AG20443 (cell line): ENCODE measurements around the gene FAM221A.
"Not testable (repeated sequence)": the region's sequence is repeated elsewhere in the genome, so short reads cannot be mapped to it uniquely, and the experiment has no call there.

Experiments
- DNase-seq: peaks from one replicate; pipeline ENCODE4 v3.0.0; 2012; ENCODE audit warnings: low spot score, mixed read lengths

FAM221A gene, protein sequence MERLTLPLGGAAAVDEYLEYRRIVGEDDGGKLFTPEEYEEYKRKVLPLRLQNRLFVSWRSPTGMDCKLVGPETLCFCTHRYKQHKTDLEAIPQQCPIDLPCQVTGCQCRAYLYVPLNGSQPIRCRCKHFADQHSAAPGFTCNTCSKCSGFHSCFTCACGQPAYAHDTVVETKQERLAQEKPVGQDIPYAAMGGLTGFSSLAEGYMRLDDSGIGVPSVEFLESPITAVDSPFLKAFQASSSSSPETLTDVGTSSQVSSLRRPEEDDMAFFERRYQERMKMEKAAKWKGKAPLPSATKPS

DNA sequence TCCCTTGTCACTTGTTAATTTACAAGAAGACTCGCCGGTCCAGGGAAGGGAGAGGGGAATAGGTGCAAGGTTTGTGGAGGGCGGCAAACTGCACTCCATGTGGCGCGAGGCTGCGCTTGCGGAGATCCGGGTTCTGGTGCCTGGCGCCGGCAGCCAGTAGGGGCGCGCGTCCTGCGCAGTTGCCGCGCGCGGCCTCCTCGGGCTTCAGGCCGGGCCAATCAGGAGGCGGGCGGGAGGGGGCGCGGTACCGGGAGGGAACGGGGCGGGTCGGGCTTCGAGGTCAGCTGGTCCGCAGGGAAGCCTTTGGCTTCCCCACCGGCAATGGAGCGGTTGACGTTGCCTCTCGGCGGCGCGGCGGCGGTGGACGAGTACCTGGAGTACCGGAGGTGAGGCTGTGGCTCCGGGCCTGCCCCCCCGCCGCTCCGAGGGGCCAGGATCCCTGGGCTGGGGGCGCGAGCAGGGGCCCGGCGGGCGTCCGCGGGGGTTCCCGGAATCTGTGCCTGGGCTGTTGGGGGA is at the start of gene FAM221A:
FAM221A (plus strand) TSS at position 302 of the 516 bp plus-strand sequence; CDS start at position 322, 20 bp downstream.
- peak; percentile 91 for DNase-seq

DNA sequence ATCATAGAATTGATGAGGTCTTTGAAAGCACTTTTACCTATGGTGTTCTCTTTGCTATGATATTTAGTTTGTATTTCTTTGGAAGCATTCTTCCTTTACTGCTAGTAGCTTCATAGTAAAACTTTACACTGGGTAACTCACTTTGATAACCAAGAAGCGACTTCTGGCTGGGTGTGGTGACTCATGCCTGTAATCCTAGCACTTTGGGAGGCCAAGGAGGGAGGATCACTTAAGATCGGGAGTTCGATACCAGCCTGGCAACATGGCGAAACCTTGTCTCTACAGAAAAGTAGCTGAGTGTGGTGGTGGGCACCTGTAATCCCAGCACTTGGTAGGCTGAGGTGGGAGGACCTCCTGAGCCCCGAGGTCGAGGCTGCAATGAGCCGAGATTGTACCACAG is 46.6 kb upstream of the FAM221A start:
- DNase-seq = no peak

DNA sequence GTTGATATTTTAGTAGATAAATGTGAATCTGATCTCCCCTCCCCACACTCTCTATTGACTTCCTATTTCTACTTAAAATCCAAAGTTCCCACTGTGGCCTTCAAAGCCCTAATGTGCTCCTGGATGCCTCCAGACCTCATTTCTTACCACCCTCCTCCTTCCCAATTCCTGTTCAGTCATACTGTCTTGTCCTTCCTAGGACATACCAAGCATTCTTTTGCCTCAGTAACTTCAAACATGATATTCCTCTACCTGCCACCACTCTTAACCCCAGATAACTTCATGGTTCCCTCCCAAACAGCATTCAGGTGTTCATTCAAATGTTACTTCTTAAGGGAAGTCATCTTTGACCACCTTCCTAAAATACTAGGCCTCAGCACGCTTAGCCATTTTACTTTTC is 34.2 kb upstream of the FAM221A start:
- DNase-seq = no peak

DNA sequence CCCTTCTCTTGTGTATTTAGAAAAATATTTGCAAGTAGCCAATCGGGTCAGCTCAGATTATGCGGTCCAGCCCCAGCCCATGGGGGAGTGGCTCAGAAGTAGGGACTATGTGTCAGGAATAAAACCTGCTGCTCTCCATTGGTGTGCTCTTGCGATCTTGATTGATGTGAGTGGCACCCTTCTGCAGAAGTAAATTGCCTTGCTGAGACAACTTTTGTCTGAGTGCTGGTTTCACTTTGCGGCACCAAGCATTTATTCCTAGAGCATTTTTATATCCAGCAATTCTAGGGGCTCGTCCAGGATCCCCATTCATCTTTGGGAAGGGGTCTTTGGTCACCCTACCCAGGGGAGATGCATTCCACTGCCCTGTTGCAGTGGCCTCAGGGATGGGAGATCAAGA is 26.1 kb upstream of the FAM221A start:
- DNase-seq = no peak

DNA sequence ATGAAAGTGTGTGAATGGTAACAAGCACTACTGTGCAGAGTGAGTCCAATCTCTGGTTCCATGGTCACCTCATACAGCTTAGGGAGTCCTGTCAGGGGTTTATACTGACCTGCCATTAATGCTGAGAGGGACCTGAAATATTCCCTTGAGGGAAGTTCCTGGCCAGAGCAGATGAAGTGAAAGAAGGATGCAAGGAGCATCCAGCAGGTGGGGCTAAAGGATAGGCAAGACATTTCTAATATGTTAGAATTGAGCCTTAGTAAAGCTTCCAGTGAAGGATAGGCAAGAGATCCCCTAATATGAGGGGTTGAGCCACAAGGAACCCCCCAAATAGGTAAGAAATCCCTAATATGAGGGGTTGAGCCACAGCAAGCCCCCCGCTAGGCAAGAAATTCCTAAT is 25.5 kb upstream of the FAM221A start:
- no peak for DNase-seq

DNA sequence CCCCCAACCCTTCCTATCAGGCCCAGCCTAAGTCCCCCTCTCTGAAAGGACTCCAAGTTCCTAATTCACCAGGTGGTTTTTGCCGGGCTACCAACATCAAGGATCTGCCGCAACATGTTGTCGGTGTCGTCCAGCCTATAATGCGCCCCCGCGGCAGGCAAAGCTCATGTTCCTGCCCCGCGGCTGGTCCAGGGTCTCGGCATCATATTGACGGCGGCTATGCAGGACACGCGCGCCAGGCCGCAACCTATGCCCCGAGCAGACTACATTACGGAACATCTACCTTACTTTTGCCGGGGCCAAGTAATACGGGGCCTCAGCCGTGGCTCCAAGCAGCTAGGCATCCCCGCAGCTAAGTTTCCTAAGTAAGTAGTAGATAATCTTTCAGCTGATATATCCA is 24.6 kb upstream of the FAM221A start:
- no peak for DNase-seq

DNA sequence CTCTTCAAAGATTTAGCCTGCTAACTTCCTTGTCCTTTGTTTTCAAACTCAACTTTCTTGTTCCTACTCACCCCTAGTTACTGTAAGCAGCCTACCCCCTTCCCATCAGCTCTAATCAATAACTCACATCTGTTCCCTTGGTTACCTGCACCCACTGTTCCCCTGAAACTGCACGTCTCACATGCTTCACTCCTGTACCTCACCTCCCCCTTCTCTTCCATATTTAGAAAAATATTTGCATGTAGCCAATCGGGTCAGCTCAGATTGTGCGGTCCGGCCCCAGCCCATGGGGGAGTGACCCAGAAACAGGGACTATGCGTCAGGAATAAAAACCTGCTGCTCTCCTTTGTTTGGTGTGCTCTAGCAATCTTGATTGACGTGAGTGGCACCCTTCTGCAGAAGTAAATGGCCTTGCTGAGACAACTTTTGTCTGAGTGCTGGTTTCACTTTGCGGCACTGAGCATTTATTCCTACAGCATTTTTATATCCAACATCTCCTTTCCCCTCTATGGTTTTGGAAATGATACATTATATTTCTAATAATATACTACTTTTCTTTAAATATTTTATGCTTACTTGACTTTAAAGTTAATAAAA is 21.1 kb upstream of the FAM221A start:
- DNase-seq = no peak

DNA sequence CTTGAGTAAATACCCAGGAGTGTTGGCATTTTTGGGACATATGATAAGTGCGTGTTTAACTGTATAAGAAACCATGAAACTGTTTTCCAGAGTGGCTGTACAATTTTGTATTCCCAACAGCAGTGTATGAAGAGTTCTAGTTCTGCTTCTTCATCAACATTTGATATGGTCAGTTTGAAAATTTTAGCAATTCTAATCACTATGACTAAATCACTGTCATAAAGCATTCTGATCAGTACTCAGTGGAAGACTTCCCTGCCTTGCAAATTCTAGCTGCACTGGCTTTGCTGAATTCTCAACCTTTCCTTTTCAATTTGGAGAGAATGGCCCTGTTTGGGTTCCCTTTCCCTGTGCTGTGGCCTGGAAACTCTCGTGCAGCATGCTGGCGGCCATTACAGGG is 18.6 kb upstream of the FAM221A start:
- no peak for DNase-seq

DNA sequence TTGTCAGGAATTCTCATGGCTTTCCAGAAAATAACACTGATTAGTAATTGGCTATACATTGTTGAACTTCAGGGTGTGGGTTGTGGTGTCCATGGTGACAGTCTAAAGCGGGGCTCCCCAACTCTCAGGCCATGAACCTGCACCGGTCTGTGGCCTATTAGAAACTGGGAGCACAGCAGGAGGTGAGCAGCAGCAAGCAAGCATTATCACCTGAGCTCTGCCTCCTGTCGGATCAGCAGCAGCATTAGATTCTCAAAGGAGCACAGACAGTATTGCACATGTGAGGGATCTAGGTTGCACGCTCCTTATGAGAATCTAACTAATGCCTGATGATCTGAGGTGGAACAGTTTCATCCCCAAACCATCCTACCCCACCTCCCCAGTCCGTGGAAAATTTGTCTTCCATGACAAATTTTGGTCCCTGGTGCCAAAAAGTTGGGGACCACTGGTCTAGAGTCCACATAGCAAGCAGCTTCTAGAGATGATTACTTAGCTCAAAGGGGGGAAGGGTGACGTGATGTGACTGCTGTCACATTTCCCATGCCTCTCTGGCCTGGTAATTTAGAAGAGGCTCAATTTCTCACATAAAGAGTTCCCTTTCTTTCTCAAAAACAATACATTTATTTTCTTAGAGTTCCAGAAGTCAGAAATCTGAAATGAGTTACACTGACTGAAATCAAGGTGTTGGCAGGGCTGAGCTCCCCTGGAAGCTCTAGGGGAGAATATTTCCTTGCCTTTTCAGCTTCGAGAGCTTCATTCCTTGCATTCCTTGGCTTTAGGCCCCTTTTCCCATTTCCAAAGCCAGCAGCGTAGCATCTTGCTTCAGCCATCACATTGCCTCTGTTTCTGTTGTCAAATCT is 17.6 kb upstream of the FAM221A start:
- peak; percentile 33 for DNase-seq

DNA sequence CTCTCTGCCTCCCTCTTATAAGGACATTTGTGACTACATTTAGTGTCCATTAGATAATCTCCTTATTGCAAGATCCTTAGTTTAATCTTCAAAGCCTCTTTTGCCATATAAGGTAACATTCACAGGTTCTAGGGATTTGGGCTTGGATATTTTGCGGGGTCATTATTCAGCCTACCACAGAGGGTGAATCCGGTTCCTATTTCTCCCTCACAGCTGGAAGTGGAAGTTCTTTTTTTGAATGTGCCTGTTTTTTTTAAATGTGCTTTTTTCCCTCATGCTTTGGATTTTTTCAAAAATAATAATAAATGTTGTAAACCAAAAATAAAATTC is 17.1 kb upstream of the FAM221A start:
- no peak for DNase-seq

DNA sequence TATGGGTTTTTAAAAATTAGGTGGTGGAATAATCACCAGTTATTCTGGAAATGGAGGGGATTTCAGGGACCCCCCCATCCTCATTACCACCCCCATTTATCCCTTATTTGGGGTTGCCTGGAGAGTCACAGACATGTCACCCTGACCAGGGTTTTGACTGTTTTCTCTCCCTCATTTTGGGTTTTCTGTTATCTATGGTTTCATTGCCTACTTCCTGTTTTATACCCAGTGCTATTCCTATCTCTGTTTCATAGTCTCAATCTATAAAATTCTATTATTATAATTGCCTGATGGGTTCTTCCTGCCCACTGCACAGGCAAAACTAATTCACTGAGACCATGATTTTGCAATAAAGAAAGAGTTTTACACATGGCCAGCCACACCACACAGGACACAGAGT is 15.9 kb upstream of the FAM221A start:
- DNase-seq = no peak

DNA sequence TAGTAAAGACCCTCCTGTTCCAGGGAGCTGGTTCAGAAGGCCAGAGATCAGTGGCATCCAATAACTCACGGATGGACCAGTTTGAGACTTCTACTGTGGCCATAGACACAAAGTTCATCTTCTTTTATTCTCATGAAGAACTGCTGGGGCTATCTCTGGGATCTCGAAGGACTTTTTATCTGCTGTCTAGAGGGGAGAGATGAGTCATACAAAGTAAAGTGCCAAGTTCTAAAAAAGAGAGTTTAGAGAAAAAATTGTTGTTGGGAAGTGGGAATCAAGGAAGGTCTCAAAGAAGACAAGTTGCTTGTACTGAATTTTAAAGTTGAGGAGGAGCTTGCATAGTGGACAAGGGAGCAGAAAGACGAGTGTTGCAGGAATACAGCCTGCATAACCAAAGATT is 8.0 kb upstream of the FAM221A start:
- DNase-seq = no peak

DNA sequence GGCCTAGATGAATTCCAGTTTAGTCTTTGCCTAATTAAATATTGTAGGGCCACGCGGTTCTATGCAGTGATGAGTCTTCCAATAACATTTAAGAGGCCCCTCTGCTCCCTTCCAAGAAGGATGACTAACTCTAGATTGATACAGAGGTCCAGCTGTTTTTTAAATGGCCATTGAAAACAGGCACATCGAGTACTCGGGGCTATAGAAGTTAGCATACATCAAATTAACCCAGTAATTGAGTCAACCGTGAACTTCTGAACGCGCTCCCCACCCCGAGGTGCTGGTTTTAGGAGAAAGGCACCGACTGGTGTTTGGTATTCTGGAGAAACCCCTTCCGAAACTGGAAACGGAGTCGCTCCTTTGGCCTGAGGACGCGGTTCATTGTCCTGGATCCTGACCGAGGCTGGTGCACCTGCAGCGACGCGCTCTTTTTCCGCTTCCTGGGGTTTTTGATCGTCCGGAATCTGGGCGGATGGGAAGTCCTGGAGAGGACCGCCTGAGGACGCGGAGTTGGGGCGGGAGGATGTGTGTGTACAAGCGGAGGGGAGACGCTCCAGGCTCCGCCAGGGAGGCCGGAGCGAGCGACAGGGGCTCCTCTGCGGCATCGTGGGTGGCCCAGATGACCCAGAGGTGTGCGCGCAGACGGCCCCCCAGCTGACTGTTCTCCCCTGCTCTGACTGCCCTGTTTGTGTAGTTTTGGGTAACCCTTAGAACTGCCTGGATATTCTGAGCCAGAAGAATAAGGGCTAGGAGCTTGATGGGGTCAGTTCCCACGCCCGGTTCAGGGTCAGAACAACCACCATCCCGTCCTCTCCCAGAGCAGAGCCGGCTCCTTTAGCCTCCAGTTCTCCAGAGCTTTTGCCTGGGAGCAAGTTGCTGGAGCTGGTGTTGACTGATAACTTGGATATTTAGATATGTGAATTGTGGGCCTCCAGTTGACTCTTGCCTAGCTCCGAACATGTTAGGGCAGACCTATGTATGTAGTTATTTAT is 711 bp downstream of the FAM221A start:
- peak; percentile 34 for DNase-seq

DNA sequence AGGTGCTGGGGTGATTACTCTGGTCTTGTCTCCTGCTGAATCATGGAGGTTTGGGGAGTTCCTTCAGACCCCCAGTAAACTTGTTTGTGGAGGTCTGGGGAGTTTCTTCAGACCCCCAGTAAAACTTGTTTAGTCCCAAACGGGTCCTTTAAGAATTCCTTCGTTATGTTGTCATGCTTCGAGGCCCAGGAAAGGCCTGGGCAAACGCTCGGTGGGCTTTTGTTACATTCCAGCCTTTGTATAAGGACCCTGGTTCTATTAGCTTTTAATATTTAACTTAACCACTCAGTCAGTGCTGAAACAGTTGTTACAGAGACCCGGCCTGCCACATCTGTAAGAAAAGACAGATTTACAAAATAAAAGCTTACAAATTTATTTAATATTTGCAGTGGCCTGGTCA is 4.0 kb downstream of the FAM221A start:
- not testable (repeated sequence) for DNase-seq

DNA sequence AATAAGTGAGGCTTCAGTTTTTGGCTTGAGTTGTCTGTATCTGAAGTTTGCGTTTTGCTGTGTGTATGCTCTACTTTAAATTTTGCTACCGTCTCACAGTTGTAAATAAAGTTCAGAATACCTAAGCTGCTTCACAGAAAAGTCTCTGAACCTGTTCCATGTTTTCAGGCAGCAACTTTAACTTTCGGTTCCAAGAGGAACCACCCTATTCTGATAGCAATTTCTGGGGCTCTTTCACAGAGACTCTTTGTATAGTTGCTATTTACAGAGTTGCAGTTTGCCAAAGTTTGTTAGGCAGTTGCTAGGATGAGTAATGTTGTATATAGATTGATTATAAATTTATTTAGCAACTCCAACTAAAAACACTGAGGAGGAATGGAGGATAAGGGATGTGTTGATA is 5.7 kb downstream of the FAM221A start:
- DNase-seq = no peak

DNA sequence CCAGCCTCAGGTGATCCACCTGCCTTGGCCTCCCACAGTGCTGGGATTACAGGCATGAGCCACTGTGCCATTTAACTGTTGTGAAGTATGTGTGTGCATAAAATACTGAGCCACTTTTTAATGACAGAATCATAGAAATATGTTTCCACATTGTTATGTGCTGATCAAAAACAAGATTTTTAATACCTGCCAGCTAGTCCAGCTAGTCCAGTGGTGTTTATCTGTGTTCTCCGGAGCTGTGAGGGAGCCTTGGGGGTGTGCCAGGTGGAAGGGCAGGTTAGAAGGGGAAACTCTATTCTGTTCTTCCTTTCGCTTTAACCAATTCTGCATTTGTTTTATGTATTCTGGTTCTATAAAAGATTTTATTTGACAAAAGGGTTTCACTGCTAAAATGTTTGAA is 7.0 kb downstream of the FAM221A start:
- DNase-seq = peak; percentile 9

DNA sequence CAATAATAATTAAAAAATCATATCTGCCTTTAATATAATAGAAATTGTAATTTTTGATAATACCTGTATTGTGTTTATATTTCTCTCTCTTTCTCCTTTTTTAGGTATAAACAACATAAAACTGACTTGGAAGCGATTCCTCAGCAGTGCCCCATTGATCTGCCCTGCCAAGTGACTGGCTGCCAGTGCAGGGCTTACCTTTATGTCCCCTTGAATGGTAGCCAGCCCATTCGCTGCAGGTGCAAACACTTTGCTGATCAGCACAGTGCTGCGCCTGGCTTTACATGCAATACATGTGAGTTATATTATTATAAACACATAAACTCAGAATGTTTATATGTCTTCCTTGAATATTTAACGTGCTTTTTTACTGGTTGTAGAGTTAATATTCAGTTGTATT is 9.2 kb downstream of the FAM221A start:
- DNase-seq = no peak

DNA sequence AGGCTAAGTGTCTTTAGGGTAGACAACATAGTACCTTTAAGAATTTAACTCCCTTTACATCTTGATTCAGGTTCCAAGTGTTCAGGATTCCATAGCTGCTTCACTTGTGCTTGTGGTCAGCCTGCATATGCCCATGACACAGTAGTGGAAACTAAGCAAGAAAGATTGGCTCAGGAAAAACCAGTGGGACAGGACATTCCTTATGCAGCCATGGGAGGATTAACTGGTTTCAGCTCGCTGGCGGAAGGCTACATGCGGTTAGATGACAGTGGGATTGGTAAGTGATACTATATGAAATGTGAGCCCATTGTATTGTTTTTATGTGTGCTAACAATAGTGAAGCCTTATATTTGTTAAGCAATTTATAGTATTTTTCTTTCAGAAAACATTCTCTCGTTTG is 11.3 kb downstream of the FAM221A start:
- peak; percentile 7 for DNase-seq

DNA sequence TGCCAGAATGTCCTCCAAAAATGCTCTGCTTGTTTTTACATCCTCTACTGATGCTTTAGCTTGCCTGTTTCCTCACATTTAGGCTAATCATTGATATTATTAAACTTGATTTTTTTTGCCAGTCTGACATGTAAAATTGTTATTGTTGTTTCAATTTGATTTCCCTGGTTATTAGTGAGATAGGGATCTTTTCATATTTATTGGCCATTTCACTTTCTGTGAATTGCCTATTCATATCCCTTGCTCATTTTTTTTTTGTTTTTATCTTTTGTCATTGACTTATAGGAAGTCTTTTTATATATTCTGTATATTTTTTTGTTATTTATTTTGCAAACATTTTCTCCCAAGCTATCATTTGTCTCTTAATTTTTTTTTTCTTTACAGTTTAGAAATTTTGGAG is 13.2 kb downstream of the FAM221A start:
- no peak for DNase-seq

DNA sequence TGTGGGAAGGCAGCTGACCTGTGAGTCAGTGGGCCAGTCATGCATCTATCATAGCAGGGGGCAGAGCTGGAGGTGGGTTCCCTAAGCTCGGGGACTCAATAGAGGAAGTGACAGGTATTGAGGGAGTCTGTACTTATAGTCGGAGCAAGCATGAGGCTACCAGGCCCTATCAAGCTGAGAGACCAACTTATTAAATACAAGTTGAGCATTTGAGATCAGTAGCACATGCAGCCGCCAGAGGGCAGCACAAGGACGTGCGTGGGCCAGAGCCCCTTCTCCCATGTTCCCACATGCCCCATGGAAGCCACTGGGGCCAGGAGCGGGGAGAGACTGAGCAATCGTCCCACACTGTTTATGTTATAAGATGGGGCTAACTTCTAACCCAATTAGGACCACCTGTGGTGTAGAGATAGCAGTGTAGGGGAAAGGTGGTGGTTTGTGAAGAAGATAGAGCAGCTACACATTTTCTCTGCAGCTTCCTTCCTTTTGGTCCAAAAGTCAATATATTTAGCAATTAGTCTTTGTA is 17.0 kb downstream of the FAM221A start:
- peak; percentile 63 for DNase-seq

DNA sequence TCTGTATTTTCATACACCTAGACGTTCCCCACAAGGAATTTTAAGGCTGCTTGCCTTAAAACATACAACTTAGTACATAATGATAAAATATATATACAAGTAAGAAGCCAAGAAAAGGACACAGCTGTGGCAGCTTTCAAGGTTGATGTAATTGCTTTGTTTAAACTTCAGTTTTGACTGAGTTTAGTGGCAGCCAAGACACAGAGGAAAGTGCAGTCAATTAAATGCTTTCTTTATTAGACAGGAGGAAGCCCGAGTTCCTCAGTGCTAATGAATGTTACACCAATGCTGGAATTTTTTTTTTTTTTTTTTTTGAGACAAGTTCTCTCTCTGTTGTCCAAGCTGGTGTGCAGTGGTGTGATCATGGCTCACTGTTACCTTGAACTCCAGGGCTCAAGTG is 18.8 kb downstream of the FAM221A start:
- DNase-seq = no peak

DNA sequence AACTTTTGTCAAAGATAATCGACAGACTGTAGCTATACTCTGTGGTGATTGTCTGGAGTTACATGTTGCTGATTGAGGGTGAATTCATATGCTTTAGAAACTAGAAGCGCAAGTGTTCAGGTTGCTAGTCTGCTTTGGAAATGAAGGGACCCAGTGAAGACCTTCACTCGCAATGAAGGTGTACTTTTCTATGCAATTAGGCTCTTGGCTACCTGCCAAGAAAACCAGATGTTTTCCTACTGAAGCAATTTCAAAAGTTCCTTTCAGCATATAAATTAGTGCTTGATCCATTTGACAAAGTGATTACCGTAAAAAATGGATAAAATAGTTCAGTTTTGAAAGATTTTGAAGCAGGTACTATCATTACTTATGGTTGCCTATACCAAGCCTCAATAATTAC is 20.0 kb downstream of the FAM221A start:
- no peak for DNase-seq
